ENCODE measurements around the gene CTNNA3.

CTNNA3 gene

DNA sequence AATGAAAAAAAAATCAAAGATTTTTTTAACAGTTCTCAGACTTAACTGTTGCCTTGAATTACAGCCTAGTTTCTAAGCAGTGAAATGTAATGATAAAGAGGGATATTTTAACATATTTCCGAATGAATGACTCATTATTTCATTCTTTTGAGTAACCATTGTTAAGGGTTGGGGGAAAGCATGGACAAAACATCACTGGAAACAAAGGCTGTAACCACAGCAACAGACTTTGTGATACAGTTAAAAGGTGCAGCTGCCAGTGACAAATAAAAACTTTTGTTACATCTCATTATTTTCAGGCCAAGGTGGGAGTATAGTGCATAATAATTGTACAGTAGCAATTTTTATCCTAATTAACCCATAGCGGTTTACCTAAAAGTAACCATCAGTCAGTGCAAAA, 597.5 kb downstream of the CTNNA3 start:
- DNase-seq: no peak

- no peak for DNase-seq
Measured at GRCh38 chr10:67095531-67095930, 600.5 kb downstream of the CTNNA3 start.

GRCh38 chr10:67088036-67088435, 608.0 kb downstream of the CTNNA3 start:
- DNase-seq: no peak

- no peak for DNase-seq
Measured at GRCh38 chr10:67087135-67087425, 608.9 kb downstream of the CTNNA3 start.

- no peak for DNase-seq
Measured at GRCh38 chr10:67086327-67087134, 609.5 kb downstream of the CTNNA3 start.

DNA sequence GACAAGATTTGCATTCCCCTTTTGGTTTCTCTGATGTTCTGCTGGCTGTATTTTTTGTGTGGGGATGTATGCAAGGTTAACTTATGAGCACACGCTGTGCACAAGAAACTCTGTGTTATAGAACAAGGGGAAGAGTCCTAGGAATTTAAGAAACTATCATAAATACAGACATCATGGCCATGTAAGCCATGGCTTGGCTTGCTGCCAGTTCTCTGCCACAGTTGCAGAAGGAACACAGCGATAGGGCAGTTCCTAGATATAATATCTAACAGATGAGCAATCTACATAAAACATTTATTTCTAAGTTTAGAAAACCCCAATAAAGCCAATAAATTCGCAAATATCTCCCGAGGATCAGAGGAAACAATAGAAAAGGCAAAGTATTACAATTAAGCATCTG, 616.9 kb downstream of the CTNNA3 start:
- no peak for DNase-seq

DNA sequence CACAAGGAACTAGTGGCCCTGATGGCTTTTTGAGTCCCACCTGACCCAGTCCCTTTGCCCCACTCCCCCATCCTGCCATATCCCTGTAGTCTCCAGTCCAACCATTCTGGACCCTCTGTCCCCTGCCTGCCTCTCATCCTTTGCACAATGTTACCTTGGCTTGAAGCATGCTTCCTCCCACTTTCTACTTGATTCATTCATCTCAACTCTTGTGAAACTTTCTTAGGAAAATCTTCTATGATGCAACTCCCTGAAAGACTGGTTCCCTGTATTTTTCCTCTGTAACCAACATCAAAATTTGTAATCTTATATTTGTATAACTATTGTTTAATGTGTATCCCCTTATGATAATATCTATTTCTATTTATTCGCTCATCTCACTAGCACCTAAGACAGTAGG, 618.6 kb downstream of the CTNNA3 start:
- no peak for DNase-seq

GRCh38 chr10:67076144-67076543, 619.9 kb downstream of the CTNNA3 start:
- DNase-seq: no peak

- no peak for DNase-seq
Measured at GRCh38 chr10:67075491-67075971, 620.5 kb downstream of the CTNNA3 start.

GRCh38 chr10:67072654-67073053, 623.3 kb downstream of the CTNNA3 start:
- no peak for DNase-seq

DNA sequence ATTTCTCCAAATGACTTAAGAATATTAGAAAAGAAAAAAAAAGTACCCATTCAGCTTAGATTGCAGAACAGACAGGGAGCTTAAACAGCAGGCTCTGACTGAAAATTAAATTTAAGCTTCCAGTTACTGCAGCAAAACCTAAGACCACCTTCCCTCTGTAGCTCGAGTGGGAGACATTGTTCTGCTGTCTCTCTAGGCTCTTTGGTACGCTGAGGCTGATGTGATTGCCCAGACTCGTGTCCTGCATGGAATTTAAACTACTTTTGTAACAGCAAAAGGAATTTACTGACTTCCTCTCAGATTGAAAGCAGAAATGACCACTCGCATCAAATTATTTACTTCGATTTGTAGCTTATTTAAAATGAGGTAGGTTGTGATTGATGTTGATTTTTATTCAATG, 645.6 kb downstream of the CTNNA3 start:
- DNase-seq: no peak

- no peak for DNase-seq
Measured at GRCh38 chr10:67049988-67050387, 646.0 kb downstream of the CTNNA3 start.

GRCh38 chr10:67046507-67046906, 649.5 kb downstream of the CTNNA3 start:
- no peak for DNase-seq

DNA sequence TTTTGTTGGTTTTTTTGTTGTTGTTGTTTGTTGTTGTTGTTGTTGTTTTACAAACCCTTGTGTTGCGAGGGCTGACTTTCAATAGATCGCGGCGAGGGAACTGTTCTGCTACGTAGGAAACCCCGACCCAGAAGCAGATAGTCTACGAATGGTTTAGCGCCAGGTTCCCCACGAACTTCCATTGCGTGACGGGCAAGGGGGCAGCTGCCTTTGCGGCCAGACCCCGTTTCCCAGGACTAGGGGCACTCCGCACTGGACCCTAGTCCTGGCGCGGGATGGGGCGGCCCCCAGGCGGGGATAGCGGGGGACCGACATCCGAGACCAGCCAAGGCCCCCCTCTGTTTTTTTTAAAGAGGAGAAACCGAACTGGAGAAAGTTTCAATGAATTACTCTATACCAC, 650.6 kb downstream of the CTNNA3 start:
- no peak for DNase-seq

DNA sequence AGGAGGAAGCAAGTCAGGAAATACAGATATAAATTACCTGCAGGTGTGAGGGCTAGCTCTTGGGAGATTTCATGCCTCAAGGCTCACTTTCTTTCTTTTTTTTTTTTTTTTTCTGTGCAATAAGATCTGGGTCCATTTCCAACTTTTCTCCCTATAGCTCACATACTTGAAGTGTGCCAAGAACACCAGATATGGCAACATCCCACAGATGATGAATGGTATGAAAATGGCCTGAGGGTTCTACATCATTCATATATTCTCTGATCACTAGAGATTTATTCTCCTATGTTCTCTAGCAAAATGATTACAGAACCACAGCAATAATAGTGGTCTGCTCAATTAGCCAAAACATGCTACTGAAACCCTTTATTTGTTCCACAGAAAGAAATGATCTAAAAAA, 653.0 kb downstream of the CTNNA3 start:
- no peak for DNase-seq

GRCh38 chr10:67036808-67037207, 659.2 kb downstream of the CTNNA3 start:
- no peak for DNase-seq

- no peak for DNase-seq
Measured at GRCh38 chr10:67033878-67034277, 662.1 kb downstream of the CTNNA3 start.

DNA sequence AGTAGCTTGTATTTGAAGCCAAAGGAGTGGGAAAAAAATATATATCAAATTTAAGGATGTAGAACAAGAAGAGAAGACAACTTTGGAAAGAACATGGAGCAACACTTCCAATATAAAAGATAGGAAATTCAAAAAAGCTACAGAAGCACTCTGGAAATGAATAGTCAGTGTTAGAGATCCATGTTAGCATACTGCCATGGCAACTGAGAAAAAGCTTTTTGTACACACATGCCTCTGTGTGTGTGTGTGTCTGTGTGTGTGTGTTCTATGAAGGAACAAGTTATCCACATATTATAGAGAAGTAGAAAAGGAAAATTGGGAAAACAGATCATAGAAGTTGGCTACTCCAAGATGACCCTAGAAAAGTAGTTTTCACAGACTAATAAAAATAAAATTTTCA, 673.9 kb downstream of the CTNNA3 start:
- DNase-seq: no peak

- no peak for DNase-seq
Measured at GRCh38 chr10:67017218-67017617, 678.8 kb downstream of the CTNNA3 start.

GRCh38 chr10:67015225-67015624, 680.8 kb downstream of the CTNNA3 start:
- no peak for DNase-seq

GRCh38 chr10:67011981-67012380, 684.0 kb downstream of the CTNNA3 start:
- DNase-seq: no peak

GRCh38 chr10:67011480-67011879, 684.5 kb downstream of the CTNNA3 start:
- DNase-seq: no peak

GRCh38 chr10:67005981-67006380, 690.0 kb downstream of the CTNNA3 start:
- DNase-seq: no peak

DNA sequence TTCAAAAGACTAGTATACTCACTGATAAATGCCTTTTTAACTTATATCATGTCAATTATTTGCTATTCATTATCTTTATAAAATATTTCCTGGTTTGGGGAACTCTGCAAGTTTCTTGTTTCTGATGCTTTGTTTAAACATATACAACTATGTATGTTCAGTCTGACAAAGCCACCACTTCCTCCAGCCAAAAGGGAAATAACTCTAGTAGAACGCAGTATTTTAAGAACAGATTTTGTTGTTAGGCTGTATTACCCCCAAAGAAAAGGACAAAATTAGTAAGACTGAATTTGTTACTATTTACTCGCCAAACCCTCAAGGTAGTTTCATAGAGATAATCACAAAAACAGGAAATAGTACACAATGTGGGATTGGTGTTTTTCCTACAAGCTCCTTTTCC, 691.3 kb downstream of the CTNNA3 start:
- no peak for DNase-seq
